Suppressor macrophage (primary cell): ENCODE results near the gene P2RX5.

Experiments used
- DNase-seq, 4 experiments: peaks; one replicate each; pipeline ENCODE4 v3.0.0-alpha.2; 2020 to 2022

The P2RX5 gene

DNA sequence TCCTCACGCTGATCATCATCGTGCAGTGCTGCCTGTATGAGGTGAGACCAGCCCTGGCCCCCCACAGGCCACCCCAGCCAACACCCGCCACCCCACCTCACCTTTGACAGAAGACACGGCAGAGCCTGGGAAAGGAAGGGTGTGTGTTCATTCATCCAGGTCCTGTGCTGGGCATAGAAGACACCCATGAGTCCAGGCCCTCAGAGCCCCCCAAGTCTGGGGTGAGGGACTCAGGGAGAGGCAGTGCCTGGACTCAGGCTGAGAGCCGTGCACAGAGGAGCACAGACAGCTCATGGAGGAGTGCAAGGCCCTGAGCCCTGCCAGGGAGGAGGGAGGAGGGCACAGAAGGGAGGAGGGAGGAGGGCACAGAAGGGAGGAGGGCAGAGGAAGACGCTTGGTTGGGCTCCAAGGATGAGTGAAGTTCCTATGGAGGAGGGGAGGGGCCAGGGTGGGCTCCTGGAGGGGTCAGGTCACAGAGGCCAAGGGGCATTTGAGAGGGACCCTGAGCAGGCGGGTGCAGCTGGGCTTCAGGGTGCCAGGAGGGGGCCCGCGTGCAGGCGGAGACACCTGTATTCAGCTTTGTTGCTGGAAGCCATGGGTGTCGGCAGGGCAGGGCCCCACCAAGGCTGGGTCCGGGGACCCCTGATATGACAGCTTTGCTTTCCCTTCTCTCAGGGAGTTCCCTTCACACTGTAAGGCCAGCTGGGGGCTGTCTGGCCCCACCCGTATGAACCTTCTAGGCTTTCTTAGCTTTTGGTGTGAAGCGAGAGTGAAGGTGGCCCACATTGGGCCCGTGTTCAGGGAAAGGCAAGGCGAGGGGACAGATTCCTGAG, 39.0 kb downstream of the P2RX5 start:
- no peak for DNase-seq

DNA sequence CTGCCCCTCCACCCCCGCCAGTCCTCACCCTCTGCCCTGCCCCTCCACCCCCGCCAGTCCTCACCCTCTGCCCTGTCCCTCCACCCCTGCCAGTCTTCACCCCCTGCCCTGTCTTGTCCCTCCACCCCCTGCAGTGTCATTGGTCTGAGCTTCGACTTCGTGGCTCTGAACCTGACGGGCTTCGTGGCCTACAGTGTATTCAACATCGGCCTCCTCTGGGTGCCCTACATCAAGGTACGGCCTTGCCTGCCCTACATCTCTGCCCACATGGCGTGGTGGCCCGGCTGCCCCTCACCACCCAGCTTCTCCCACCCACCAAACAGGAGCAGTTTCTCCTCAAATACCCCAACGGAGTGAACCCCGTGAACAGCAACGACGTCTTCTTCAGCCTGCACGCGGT, 39.6 kb downstream of the P2RX5 start:
- no peak for DNase-seq

DNA sequence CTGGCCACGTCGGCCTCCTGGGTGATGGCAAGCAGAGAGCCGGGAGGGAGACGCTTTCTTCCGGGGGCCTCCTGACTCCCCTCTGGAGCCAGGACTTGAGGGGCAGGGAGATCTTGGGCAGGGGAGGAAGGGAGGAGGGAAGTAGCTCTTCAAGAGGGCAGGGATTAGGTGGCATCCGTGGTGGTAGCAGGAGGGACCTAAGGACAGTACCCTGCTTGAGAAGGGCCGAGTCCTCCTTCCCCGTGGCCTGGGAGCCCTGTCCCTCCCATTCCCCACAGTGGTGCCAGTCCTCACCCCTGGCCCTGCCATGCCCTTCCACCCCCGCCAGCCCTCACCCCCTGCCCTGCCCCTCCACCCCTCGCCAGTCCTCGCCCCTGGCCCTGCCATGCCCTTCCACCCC, 40.2 kb downstream of the P2RX5 start:
- no peak for DNase-seq

DNA sequence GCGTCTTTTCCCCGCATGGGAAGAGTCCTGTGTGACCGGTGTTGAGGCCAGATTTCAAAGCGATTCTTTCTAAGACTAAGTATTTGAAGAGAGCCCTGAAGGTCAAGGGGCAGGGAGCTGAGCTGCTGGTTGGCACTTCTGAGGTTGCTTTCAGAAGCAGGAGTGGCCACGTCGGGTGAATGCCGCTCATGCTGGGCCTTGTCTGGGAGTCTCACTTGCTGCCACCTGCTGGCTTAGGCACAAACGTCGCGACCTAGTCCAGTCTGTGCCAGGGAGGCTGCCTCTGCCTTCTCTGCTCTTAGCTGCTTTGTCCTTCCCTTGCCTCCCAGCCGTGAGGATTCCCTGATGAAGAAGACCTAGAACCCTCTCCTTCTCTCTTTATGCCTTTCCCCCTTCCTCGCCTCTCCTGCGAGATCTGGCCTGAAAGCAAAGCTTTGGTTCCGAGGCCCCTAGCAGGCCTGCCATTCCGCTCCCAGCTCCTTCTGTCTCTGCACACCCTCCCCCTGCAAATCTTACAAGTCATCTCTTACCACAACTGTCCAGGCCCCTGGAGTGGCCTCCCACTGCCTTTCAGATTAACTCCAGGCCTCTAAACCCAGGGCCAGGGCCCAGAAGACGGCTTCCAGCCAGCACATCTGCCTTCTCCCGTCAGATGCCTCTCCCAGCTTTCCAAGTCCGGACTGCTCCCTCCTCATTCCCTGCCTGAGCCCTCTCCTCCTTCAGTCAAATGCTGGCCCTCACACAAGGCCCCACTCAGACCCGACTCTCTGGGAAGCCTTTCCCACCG, 48.0 kb downstream of the P2RX5 start:
- DNase-seq, result peak; percentile 42 to 73 (median 62)

DNA sequence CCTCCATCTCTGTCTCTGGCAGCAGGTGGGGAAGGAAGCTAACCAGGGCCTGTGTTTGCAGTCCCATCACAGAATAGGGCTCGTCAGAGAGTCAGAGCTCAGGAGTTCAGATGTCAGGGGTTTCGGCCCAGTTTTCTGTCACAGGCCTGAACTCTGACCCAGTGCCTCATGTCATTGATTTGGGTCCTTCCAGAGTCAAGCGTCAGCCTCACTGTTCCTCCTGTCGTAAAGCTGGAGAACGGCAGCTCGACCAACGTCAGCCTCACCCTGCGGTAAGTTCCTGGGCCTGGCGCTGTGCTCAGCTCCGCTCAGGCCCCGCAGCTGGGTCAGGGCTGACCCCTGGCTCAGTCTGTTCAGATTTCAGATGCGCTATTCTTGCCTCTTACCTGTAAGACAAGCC, 48.7 kb downstream of the P2RX5 start:
- DNase-seq, result no peak

DNA sequence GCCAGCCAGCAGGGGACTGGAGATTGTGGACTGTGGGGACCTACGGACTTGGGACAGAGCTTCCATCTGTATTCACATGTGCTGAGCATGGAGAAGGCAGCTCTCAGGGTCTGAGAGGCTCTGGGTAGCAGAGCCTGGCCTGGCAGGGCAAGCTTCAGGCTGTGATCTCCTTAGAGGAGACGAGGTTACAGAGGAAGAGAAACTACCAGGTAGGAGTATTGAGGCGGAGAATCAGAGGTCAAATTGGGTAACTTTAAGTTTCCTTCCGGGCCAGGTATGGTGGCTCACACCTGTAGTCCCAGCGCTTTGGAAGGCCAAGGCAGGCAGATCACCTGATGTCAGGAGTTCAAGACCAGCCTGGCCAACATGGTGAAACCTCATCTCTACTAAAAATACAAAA, 50.6 kb downstream of the P2RX5 start:
- no peak for DNase-seq

DNA sequence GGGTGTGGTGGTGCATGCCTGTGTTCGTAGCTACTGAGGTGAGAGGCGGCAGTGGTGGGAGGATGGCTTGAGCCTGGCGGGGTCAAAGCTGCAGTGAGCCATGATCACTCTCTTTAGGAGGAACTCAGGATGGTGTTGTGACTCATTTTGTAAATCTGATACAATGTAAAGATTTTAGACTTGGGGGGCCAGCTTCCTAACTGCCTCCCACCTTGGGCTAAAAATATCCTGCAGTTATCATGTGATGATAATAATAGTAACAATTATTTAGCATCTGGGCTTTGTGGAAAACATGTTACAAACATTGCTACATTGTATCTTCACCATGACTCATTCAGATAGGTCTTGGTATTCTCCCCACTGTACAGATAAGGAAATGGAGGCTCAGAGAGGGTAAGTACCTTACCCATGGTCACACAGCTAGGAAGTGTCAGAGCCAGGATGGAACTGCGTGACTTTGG, 52.0 kb downstream of the P2RX5 start:
- peak; percentile 53 to 83 (median 77) for DNase-seq

DNA sequence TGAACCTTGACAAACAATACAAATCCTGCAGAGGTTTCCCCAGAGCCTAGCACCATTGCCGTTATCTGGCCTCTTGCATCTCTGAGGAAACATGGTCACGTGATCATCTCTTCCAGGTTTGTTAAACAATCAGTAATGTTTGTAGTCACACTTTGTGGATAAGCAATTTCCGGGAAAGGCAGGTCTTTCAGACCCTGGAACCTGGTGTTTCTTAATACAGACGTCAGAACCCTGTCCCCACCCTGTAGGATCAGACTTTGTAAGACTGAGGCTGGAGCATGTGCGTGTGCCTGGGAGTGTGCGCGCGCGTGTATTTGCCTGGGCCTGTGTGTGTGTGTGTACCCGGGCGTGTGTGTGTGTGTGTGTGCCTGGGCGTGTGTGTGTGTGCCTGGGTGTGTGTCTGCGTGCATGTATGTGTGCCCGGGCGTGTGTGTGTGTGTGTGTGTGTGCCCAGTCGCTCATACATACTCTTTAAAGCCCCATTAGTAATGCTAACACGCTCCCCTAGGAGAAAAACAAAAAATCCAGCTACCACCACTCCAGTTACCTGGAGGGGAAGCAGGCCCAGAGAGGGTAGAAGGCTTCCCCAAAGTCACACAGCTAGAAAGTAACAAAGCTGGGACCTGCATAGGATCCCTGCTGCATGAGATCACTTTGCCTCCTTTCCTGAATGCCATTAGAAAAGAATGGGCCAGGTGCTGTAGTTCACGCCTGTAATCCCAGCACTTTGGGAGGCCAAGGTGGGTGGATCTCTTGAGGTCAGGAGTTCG, 54.1 kb downstream of the P2RX5 start:
- DNase-seq, result no peak

DNA sequence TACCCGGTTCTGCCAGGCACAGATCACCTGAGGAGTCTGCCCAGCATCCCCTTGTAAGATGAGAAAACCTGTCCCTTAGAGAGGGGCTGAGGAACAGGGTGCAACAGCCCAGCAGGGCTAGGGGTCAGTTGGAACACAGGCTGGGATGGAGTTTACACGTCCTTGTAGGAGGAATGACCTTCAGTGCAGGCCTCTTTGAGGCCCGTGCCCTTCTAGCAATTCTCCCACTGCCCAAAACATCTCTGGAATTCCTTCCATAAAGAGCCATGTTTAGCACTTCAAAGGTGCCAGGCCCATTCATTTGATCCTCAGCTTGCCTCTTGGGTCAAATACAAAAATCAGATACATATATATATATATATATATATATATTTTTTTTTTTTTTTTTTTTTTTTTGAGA, 54.9 kb downstream of the P2RX5 start:
- no peak for DNase-seq

DNA sequence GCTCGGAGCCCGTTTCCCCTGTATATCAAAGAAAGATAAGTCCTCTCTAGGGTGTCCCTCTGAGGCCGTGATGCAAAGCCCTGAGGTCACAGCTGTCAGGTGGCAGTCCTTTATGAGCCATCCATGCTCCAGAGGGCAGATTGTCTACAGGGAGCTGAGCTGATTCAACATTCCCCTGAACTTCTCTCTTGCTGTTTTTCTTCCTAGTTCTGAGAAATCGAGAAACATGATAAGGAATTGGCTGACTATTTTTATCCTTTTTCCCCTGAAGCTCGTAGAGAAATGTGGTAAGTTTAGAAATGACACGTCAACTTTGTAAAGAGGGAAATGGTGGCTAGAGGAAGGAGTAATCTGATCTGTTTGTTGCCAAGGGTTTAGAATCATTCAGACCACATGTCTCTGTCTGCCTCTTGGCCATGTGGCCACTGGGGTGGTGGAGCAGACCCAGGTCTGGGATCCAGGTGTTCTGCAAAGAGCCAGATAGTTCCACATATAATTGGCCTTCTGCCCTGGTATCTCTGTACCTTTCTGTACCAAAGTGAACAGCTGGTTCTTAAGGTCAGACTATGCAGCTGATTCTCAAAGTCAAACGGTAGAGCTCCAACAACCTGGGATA, 55.9 kb downstream of the P2RX5 start:
- peak; percentile 82 to 92 (median 86) for DNase-seq

DNA sequence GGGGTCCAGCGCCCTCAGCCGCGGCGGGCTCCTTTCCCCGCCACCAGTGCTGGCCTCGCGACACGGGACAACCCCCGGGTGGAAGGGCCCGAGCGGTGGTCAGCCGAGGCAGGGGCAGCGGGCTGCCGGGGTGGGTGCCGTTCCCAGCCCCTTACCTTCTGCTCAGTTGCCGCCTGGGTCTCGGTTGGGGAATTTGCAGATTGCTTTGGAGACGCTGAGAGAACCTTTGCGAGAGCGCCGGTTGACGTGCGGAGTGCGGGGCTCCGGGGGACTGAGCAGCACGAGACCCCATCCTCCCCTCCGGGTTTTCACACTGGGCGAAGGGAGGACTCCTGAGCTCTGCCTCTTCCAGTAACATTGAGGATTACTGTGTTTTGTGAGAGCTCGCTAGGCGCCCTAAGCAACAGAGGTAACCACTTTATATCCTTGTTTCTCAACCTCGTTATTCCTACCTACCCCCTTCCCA, 59.0 kb downstream of the P2RX5 start:
- peak in 3 of 4 experiments; percentile 17 to 44 (median 24) for DNase-seq

DNA sequence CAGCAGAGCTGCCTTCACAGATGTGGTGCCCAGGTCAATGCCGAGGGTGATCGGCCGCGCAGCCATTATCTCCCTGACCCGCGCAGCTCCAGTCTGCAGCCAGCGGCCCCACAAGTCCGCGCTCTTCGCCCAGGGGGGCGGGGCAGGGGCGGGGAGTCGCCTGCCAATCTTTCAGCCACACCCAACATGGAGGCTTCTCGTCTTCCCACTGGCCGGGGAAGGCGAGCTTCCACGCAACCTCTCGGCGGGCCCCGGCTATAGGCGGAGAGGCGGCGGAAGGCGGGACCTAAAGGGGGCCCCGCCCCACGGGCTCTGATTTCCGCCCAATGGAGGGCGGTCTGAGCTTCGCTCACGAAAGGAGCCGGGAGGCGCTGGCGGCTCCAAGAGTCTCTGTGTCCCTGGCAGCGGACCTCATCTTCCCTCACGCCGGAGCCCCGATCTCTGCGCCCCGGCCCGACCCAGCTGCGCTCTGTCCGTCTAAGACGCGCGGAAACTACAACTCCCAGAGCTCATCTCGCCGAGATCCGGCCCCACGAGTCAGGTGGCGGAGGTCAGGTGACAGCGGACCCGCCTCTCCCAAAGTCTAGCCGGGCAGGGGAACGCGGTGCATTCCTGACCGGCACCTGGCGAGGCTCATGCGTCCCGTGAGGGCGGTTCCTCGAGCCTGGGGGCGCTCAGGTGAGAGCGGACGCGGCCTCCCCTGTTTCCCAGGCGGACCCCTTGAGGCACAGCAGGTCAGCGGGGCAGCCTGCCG, 59.6 kb downstream of the P2RX5 start, which contains the start of the genes CTNS and SHPK:
CTNS (plus strand) TSS at position 607 of the 754 bp plus-strand sequence. CDS start 3,447 bp downstream, outside the sequence.
SHPK (minus strand) TSS at position 97 of the 754 bp plus-strand sequence; CDS start at position 66, 31 bp downstream.
- peak; percentile 97 to 99 (median 99) for DNase-seq

DNA sequence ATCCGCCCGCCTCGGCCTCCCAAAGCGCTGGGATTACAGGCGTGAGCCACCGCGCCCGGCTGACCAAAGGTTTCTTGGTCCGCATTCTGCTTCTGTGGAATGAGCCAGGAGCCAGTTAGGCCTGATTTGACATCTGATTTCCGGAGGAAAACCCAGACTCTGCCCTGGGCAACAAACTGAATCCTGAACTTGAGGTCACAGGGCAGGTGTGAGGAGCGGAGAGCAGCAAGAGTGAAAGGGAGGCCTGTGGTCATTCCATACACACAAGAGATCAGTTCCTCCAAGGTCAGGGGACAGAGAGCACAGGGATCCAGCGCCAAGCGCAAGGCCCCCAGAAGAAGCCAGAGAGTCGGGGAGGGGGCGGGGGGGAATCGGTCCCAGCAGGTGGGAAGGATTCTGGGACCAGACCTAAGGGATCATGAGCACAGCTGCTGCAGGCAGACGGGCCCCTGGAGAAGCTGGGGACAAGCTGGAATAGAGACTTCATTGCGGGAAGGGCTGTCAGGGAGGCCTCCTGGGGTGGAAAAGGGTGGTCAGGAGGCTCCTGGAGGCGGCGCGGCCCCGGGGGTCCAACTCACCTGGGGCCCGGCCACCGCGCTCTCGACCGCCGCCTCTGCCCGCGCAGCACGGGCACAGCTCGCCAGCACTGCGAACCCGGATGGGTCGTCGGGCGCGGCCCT, 60.3 kb downstream of the P2RX5 start:
- DNase-seq, result peak in 2 of 4 experiments; percentile 16 to 24

DNA sequence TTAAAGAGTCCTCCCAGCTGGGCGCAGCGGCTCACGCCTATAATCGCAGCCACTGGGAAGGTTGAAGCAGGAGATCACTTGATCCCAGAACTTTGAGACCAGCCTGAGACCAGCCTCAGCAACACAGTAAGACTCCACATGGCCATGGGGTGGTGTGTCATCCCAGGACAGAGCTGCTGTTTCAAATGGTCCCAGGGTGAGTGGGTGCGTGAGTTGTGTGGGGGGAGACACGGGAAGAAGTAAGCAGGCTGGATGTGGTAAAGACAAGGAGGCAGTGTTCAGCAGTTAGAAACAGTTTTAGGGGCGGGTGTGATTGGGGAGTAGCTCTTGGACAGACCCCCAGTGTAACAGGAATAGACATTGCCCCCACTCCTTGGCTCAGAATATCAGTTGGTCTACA, 63.7 kb downstream of the P2RX5 start:
- peak; percentile 36 to 62 (median 52) for DNase-seq

DNA sequence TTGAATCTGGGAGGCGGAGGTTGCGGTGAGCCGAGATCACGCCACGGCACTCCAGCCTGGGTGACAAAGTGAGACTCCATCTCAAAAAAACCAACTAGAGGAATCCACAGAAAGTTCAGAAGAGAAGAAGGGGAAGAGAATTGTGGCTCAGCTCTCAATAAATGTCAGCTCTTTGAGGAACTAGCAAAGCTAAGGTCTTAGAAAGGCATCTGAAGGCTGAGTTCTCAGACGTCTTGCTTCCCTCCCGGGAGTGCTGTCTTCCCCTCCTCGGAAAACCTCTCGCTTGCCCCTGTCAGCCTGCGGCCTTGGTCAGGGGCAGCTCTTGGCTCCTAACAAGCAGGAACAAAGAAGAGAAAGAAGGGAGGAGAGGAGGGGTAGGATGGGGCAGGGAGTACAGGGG, 65.2 kb downstream of the P2RX5 start:
- DNase-seq, result peak in 3 of 4 experiments; percentile 46 to 64 (median 58)

DNA sequence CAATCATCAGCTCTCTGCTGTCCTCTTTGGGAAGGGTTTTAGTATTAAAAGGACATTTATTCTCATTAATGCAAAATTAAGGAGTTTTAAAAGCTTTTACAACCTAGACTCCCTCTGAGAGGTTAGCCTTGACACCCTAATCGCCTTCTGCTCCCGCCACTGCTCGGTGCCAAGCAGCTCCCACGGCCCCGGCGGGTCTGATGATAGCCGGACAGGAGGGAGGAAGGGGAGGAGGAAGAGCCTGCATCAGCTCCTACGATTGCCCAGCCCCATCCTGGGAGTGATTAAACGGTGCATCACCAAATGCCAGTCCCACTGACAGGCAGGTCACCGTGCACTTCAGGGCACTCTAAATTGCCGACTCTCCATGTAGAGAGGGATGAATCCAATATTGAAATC, 68.2 kb downstream of the P2RX5 start:
- DNase-seq, result no peak

DNA sequence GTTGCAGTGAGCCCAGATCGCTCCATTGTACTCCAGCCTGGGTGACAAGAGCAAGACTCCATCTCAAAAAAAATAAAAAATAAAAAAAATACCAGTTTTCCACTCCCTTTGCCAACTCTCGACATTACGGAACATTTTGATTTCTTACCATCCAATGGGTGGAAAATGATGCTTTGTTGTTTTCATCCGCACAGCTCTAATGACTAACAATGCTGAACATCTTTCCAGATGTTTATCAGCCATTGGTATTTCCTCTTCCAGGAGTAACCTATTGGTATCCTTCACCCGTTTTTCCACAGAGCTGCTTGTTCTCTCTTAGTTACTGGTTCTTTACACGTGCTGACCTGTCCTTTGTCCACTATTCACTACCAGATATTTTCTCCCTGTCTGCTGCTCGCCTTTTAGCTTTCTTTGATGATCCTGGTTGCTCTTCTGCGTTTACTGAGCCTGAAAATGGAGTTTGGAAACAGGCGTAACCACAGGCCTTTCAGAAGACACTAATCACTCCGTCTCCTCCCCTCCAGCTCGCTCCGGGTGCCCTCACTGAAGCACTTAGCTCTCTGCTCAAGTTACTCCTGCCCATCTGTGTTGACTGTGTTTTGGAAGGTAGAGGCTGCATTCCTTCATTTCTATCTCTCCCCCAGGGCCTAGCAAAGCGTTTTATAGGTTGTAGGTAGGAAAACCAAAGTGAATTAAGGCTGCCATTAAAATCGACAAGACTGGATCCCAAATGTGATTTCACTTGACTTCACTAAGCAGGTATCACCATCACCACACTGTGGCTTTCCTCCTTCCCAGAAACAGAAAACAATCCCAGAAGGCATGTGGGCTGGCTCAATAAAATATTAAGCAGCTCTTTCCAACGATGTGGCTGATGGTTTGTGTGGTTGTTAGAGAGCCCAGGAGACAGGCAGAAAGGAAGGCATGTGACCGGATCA, 68.9 kb downstream of the P2RX5 start:
- no peak for DNase-seq
